Breast epithelium (tissue), 4 donors: ENCODE results near the gene GPR39. TPM values are rescaled to one million over a fixed set of nuclear protein-coding genes. Genes with fewer than 3 reads are reported as not detected.
"Not testable (repeated sequence)": the region's sequence is repeated elsewhere in the genome, so short reads cannot be mapped to it uniquely, and the experiment has no call there.

Experiments
- DNase-seq, 2 donors: peaks; one replicate each; pipeline ENCODE4 v3.0.0-alpha.2; 2019; ENCODE audit warnings: low spot score in 2 of 2
- H3K27ac ChIP-seq, 2 donors: fragments of 200-600 bp; sonication (generic) in 1 of 2; one replicate each; pipeline ENCODE4 v1.5.1; 2016 to 2019; ENCODE audit warnings: mild to moderate bottlenecking in 1 of 2
- H3K27me3 ChIP-seq, 2 donors: fragments of 200-600 bp; sonication (generic) in 1 of 2; one replicate each; pipeline versions ENCODE4 v1.5.1 to v1.6.0; 2017 to 2019; ENCODE audit warnings: control low read depth in 1 of 2, mild to moderate bottlenecking in 1 of 2
- H3K36me3 ChIP-seq: fragments of 200-600 bp; one replicate; pipeline ENCODE4 v1.5.1; 2019
- H3K4me1 ChIP-seq, 2 donors: fragments of 200-600 bp; sonication (generic); one replicate each; pipeline ENCODE4 v1.5.1; 2016 to 2019; ENCODE audit warnings: control low read depth in 1 of 2
- H3K4me3 ChIP-seq, 3 donors: fragments of 200-600 bp; sonication (generic); 1 replicate in 2 of 3; 2 replicates in 1 of 3; pipeline ENCODE4 v1.5.1; 2016 to 2019; ENCODE audit warnings: mild to moderate bottlenecking in 3 of 3, moderate library complexity in 2 of 3
- H3K9me3 ChIP-seq, 2 donors: fragments of 200-600 bp; sonication (generic) in 1 of 2; one replicate each; pipeline ENCODE4 v1.5.1; 2016 to 2019; ENCODE audit warnings: control low read depth in 1 of 2
- POLR2A ChIP-seq: fragments of 450-650 bp; IDR thresholded peaks from one replicate; pipeline ENCODE4 v1.6.1; 2016; ENCODE audit warnings: antibody characterized with exemption, mild to moderate bottlenecking, moderate library complexity
- POLR2AphosphoS5 ChIP-seq, 3 donors: sonication (generic); formaldehyde crosslinking; IDR thresholded peaks; one replicate each; pipeline ENCODE4 v1.6.1; 2017; ENCODE audit warnings: antibody characterized with exemption in 3 of 3
- intact Hi-C: fragments of 100-400 bp; cut with DNase I; formaldehyde crosslinking; loops from one replicate; pipeline ENCODE4 v1.15.1; 2023; ENCODE audit warnings: low total_unique reads
- total RNA-seq, 3 donors: library from RNA; depleted of rRNA; stranded (reverse); fragments of >200 nt; gene quantifications; one replicate each; pipeline ENCODE4 v1.1.0, GENCODE V29; 2016
- TF ChIP-seq, protein P1 (sequence below), 3 donors: fragments of 450-650 bp; IDR thresholded peaks; one replicate each; pipeline ENCODE4 v1.5.1; 2016 to 2017; ENCODE audit warnings: antibody characterized with exemption in 3 of 3, mild to moderate bottlenecking in 3 of 3, moderate library complexity in 3 of 3

Gene GPR39
- total RNA-seq, 3 donors from 2014 or later, result 0.16 to 10.4 (median 8.2) TPM

DNA sequence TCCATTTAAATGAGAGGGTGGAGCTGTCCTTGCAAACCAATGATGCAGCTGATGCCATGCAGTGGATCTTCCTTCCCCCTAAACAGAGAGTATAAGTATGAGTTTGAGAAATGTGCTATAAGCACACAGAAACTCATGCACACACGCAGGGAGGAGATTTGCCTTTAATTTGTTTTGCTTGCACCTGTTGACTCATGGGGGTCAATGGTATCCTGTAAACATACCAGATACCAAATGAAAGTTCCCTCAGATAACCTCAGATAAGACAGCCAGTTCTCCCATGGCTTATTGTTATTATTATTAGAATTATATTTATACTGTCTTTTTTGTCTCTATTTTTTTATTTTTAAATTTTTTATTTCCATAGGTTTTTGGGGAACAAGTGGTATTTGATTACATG, 29.5 kb upstream of the GPR39 start:
- H3K27ac ChIP-seq, result no peak overlapping the region
- no peaks in the 10 kb centered on the region for H3K27me3 ChIP-seq
- no peak for DNase-seq
- H3K4me1 ChIP-seq, result no peaks in the 10 kb centered on the region
- no peaks in the 10 kb centered on the region for H3K36me3 ChIP-seq
- H3K9me3 ChIP-seq, result no peaks in the 10 kb centered on the region
- no peak for TF ChIP-seq POLR2AphosphoS5 (IDR thresholded peaks at IDR 0.05)
- TF ChIP-seq POLR2A, result no peak
- TF ChIP-seq, protein P1, sequence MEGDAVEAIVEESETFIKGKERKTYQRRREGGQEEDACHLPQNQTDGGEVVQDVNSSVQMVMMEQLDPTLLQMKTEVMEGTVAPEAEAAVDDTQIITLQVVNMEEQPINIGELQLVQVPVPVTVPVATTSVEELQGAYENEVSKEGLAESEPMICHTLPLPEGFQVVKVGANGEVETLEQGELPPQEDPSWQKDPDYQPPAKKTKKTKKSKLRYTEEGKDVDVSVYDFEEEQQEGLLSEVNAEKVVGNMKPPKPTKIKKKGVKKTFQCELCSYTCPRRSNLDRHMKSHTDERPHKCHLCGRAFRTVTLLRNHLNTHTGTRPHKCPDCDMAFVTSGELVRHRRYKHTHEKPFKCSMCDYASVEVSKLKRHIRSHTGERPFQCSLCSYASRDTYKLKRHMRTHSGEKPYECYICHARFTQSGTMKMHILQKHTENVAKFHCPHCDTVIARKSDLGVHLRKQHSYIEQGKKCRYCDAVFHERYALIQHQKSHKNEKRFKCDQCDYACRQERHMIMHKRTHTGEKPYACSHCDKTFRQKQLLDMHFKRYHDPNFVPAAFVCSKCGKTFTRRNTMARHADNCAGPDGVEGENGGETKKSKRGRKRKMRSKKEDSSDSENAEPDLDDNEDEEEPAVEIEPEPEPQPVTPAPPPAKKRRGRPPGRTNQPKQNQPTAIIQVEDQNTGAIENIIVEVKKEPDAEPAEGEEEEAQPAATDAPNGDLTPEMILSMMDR (IDR thresholded peaks at IDR 0.05), result no peak
- intact Hi-C loops, result no loop called here
- no peak overlapping the region for H3K4me3 ChIP-seq

DNA sequence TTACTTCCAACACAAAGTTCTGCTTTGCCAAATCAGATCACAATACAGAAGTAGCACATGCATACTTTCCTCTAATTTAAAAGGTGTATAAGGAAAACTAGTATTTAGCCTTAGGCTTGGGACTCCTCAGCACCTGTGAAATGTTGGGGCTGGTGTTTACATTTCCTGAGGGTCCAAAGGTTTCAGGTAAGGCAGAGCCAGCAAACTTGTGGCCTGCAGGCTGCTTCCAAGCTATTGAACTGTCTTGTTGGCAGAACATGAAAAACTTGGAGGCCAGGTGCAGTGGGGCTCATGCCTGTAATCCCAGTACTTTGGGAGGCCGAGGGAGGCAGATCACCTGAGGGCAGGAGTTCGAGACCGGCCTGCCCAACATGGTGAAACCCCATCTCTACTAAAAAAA, 26.5 kb upstream of the GPR39 start:
- H3K4me1 ChIP-seq, result no peaks in the 10 kb centered on the region
- DNase-seq, result no peak
- H3K27me3 ChIP-seq, result no peaks in the 10 kb centered on the region

DNA sequence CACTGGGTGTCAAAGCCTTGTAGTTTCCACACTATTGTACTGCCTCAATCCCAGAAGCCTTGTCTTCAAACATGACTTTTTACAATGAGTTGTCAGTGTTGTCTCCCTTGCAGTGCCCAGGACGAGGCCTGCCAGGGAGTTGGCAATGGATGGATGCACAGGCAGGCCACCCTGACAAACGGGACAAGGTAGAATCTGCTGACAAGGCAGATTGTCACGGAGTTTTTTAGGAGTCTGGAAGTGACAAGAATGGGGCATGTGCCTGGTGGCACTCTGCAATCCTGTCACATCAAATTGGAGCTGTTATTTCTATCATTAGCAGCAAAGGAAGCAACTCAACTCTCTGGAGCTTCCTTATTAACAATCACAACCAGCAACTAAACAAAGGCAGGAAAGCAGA, 25.2 kb upstream of the GPR39 start:
- no peaks in the 10 kb centered on the region for H3K9me3 ChIP-seq
- H3K27ac ChIP-seq, result no peak overlapping the region
- no peak for DNase-seq
- no peaks in the 10 kb centered on the region for H3K27me3 ChIP-seq
- no peaks in the 10 kb centered on the region for H3K36me3 ChIP-seq
- no peak overlapping the region for H3K4me3 ChIP-seq
- H3K4me1 ChIP-seq, result no peaks in the 10 kb centered on the region
- TF ChIP-seq, protein P1 (IDR thresholded peaks at IDR 0.05), result no peak
- no peak for TF ChIP-seq POLR2AphosphoS5 (IDR thresholded peaks at IDR 0.05)
- no peak for TF ChIP-seq POLR2A
- intact Hi-C loops, result no loop called here

More for the DNA sequence above, 26.5 kb upstream of the GPR39 start:
- intact Hi-C loops, result no loop called here
- no peak overlapping the region for H3K4me3 ChIP-seq
- no peaks in the 10 kb centered on the region for H3K9me3 ChIP-seq
- H3K36me3 ChIP-seq, result no peaks in the 10 kb centered on the region
- no peak overlapping the region for H3K27ac ChIP-seq
- TF ChIP-seq POLR2AphosphoS5 (IDR thresholded peaks at IDR 0.05), result no peak
- TF ChIP-seq, protein P1 (IDR thresholded peaks at IDR 0.05), result no peak
- TF ChIP-seq POLR2A, result no peak

DNA sequence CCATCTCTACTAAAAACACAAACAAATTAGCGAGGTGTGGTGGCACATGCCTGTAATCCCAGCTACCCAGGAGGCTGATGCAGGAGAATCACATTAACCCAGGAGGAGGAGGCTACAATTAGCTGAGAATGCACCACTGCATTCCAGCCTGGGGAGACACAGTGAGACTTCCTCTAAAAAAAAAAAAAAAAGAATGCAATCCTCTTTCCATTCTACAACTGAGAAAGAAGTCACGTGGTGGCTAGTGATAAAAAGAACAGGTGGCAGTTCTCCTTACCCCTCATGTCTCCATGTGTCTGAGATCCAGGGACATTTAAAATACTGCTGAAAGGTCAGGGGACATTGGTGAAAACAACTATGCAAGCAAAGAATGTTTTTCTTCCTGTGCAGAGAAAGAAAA, 24.4 kb upstream of the GPR39 start:
- H3K4me1 ChIP-seq, result no peaks in the 10 kb centered on the region
- DNase-seq, result no peak
- no peaks in the 10 kb centered on the region for H3K36me3 ChIP-seq
- no peaks in the 10 kb centered on the region for H3K9me3 ChIP-seq
- TF ChIP-seq POLR2AphosphoS5 (IDR thresholded peaks at IDR 0.05), result no peak
- no peaks in the 10 kb centered on the region for H3K27me3 ChIP-seq
- no peak overlapping the region for H3K27ac ChIP-seq
- no peak overlapping the region for H3K4me3 ChIP-seq
- intact Hi-C loops, result no loop called here

DNA sequence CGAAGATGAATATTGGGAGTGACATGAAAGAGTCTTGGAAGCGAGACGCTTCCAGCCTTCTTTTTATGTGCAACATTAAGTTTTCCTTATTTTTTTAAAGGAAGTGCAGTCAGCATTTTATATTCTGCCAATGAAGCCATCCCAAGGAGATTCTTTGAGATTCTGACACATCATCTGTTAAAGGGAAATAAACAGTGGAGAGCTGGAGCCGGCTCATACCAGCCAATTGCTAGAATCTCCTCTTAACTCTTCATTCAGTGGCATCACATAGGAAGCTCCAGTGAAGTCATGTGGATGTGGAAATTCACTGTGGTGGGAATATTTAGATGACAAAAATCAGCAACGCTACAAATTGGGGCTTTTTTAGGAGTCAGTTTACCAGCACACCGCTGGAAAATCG, 23.7 kb upstream of the GPR39 start:
- H3K9me3 ChIP-seq, result no peaks in the 10 kb centered on the region
- no peak for TF ChIP-seq POLR2AphosphoS5 (IDR thresholded peaks at IDR 0.05)
- TF ChIP-seq, protein P1 (IDR thresholded peaks at IDR 0.05), result no peak
- no peak for TF ChIP-seq POLR2A
- no peak overlapping the region for H3K27ac ChIP-seq
- H3K4me1 ChIP-seq, result no peaks in the 10 kb centered on the region
- H3K36me3 ChIP-seq, result no peaks in the 10 kb centered on the region
- H3K4me3 ChIP-seq, result no peak overlapping the region
- H3K27me3 ChIP-seq, result no peaks in the 10 kb centered on the region
- intact Hi-C loops, result no loop called here
- no peak for DNase-seq

DNA sequence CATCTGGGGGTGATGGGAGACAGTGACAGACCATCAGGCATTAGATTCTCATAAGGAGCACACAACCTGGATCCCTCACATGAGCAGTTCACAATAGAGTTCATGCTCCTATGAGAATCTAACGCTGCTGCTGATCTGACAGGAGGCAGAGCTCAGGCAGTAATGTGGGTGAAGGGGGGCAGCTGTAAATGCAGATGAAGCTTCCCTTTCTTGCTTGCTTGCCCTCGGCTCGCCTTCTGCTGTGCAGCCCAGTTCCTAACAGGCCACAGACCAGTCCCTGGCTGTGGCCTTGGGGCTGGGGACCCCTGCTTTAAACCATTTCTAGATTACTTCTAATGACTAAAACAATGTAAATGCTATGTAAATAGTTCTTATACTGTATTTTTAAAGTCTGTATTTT, 19.6 kb upstream of the GPR39 start:
- H3K4me1 ChIP-seq, H3K36me3 ChIP-seq, H3K9me3 ChIP-seq, H3K27ac ChIP-seq, H3K27me3 ChIP-seq, H3K4me3 ChIP-seq, DNase-seq: not testable (repeated sequence)
- intact Hi-C loops, result loop anchor here (5.0 kb wide), 2 partner anchors 895 to 995 kb away; no protein-coding TSS in a partner anchor
